Neural cell (in vitro differentiated cells): ENCODE results near the gene RPS18.

Experiments used
- CTCF ChIP-seq: fragments of 450-650 bp; IDR thresholded peaks from 2 replicates; pipeline ENCODE4 v1.5.1; 2014; ENCODE audit warnings: antibody characterized with exemption, mild to moderate bottlenecking, moderate library complexity; ENCODE audit not compliant: poor library complexity, severe bottlenecking
- EZH2 ChIP-seq: fragments of 200-600, 300-800 bp; shearing (Covaris generic), sonication (generic); IDR thresholded peaks from 2 replicates; pipeline ENCODE4 v1.6.1; 2014; ENCODE audit warnings: antibody characterized with exemption, low read length, borderline replicate concordance, mild to moderate bottlenecking; ENCODE audit not compliant: insufficient read depth, poor library complexity, severe bottlenecking
- MXI1 ChIP-seq: fragments of 450-650 bp; conservative IDR thresholded peaks from 2 replicates; pipeline ENCODE4 v1.6.1; 2014; ENCODE audit warnings: antibody characterized with exemption, mild to moderate bottlenecking; ENCODE audit not compliant: poor library complexity, severe bottlenecking
- POLR2AphosphoS5 ChIP-seq: IDR thresholded peaks from 2 replicates; pipeline ENCODE4 v1.6.1; 2012
- RAD21 ChIP-seq: fragments of 450-650 bp; conservative IDR thresholded peaks from 2 replicates; pipeline ENCODE4 v1.6.1; 2014; ENCODE audit warnings: antibody characterized with exemption, mild to moderate bottlenecking, moderate library complexity
- REST ChIP-seq: IDR thresholded peaks from 2 replicates; pipeline ENCODE4 v1.6.1; 2012; ENCODE audit warnings: borderline replicate concordance

- TF ChIP-seq POLR2AphosphoS5 = no peak
- no peak for TF ChIP-seq CTCF
- no peak for TF ChIP-seq MXI1
- no peak for TF ChIP-seq REST
- no peak for TF ChIP-seq EZH2
- TF ChIP-seq RAD21 = no peak
Observed at GRCh38 chr6:33320315-33321181, 48.7 kb downstream of the RPS18 start.
